HG02759 (cell line): ENCODE data around the gene STK39.

Source experiments
- ATAC-seq: cut with Tn5 transposase; IDR thresholded peaks from one replicate; pipeline ENCODE4 v1.9.1; 2021; ENCODE audit warnings: mild to moderate bottlenecking, moderate library complexity; ENCODE audit not compliant: unreplicated experiment

STK39 gene

GRCh38 chr2:168165985-168166901, 81.2 kb downstream of the STK39 start:
- ATAC-seq, result no peak

DNA sequence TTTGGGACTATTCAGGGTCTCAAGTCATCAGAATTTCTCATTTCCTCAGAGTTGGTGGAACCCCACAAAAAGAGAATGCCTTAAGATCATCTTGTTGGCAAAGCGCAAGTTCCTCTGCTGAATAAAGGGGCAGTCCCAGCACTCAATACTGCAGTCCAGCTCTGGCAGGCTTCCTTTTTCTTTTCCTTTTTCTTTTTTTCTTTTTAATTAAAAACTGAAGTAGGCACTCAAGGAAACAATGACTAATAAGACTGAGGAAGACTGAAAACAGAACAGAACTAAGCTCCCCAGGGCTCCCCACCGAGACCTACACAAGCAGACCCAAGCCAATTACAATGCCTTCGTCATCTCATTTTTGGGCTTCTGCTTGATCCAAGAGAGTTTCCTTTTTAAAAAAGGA, 82.0 kb downstream of the STK39 start:
- no peak for ATAC-seq

DNA sequence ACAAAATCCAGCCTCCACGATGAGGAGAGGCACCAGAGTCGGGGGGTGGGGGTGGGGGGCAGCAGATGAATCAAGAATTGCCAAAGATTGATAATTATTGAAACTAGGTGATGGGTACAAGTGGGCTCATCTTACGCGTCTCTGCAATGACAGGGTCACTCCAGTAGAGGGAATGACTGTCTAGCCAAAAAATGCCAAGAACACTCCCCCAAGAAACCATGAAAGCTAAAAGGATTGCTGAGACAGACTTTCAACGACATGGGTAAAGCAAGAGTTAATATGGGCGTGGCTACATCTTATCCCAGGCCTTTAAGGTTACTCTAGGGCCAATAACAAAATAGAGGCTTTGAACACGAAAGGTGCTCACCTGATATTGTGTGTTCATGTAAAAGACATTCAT, 86.5 kb downstream of the STK39 start:
- ATAC-seq, result peak; percentile 50

GRCh38 chr2:168159754-168160585, 87.4 kb downstream of the STK39 start:
- ATAC-seq, result no peak

GRCh38 chr2:168158586-168158985, 88.8 kb downstream of the STK39 start:
- no peak for ATAC-seq

DNA sequence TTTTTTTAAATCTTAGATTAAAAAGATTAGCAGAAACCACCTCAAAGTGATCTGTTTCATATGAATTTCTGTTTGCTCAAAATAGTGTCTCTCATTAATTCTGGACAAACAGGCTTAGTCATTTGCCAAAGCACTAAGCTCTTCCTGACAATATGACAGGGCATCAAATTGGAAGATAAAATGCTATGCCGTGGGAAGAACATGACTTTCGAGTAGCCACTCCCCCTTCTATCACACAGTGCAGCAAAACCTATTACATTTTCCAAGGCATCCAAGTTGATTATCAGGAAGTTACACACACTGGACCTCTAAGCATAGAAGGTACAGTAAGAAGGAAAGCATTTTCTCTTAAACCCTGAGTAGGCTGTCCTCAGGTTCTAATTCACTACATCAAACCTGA, 89.5 kb downstream of the STK39 start:
- ATAC-seq, result no peak

- ATAC-seq, result no peak
These were observed 90.3 kb downstream of the STK39 start for GRCh38 chr2:168157070-168157469.

DNA sequence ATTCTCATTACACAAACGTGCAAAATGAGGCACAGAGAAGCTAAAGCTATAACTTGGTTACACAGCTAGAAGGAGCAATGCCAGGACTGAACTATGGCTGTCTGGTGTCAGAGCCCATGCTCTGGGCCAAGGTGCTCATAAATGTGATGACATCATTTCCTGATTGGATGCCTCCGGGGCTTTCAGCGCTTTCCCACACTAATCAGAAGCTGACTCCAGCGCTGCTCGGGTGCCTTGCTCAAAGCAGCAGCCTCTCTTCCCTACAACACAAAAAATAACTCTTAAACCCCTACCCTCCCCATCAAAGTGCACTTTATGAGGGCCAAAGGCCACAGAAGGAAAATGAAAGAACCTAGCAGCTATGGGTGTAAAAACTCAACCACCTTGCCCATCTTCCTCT, 90.7 kb downstream of the STK39 start:
- ATAC-seq, result no peak

DNA sequence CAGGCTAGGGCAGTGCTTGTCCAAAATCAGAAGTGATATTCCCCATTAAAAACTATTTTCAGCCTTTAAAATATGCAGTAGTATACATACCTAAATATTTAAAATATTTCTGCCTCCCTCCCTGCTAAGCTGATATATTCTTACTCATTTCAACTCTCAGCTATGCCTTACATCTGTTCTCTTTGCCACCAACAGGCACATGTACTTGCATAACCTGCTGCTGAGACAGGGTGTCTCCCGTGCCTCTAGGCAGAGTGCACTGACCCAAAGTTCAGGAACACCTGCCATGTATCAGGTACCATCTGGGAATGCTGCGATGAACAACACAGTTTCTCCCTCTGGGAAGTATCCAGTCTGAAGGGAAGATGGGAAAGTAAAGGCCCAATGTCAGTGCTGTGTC, 91.7 kb downstream of the STK39 start:
- ATAC-seq, result no peak

GRCh38 chr2:168155046-168155445, 92.3 kb downstream of the STK39 start:
- ATAC-seq, result no peak

GRCh38 chr2:168152902-168153530, 94.4 kb downstream of the STK39 start:
- ATAC-seq, result no peak

DNA sequence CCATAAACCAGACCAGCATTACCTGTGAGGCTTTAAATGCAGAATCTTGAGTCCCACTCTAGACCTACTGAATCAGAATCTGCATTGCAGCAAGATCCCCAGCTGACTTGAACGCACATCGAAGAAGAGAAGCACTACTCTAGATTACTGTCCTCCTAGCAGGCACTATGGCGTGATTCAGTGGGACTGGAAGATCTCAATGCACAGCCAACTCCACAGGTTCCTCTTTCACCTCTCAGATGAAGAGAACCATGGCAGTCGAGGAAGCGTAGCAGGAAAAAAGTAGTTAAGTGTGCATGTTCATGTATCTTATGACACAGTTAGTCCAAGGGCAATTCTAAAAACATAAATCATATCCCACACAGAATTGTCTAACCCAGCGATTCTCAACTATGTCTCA, 97.4 kb downstream of the STK39 start:
- ATAC-seq, result no peak

DNA sequence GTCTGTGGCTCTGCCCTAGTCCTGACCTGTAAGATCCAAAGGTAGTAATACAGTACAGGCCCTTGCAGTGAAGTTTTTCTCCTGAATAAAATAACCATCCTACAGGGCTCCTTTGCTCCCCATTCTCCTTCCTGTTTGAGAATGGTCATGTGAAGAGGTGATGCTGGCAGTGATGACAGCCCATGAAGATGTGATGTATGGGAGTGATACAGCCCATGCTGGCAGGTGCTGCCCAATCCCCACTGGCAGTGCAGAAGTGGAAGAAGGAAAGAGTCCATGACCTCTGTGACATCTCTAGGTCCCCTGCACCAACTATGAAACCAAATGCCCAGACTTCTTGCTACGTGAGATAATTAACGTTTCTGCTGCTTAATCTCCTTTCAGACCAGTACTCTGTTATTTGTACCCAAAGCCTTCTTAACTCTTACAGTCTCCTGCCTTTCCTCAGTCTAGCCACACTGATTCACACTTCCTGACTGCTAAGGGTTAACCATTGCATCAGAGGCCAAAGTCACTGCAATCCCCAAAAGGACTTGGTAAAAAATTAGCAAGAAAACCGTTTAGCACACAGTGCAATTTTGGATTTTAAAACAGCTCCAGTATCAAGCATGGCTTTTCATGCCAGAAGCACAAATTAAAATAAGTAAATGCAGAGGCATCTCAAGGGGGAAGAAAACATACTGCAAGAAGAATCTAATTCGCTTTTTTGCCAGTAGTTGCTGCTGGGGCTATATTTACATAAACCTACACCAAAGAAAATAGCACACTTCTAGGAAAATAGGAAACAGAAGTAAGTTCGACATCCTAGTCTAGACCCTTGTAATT, 98.0 kb downstream of the STK39 start:
- ATAC-seq, result no peak

DNA sequence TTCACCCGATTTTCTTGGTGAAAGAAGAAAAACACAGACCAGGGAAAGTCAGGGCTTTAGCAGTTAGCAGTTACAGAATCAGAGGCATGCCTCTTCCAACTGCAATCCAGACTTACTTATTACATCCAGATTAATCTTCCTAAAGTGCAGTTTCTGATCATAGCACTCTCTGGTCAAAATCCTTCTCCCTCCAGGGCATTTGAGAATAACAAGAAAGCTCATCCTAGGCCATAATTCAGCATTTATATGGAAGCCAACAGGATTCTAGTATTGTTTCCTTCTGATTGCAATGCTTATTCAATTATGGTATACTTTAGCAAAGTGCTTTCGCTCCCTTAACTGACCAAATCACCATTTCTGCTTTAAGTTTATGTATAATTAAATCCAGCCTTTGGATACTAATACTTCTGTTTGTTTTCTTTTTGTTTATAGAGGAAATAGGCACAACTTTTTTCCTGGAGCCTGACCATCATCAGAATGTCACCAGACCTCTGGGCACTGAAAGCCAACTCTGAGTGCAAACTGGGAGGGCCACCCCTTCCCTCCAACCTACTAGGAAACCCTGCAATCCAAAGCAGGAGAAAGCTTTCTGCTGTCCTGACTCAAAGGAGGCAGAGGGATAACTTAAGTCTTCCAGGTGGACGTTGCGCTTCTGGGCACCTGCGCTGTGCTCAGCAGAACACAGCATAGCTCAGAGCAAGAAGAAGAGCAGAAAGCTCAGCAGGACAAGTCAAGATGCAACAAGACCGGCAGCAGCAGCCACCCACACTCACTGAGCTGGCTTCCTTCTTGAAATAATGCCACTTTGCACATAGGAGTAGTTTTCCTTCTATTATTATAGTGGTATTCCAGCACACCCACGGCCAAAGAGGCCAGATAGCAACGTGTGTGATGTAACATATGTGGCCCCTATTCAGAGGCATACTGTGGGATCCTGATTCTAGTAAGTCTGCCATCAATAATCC, 99.3 kb downstream of the STK39 start:
- no peak for ATAC-seq

GRCh38 chr2:168146892-168147810, 100.2 kb downstream of the STK39 start:
- no peak for ATAC-seq

DNA sequence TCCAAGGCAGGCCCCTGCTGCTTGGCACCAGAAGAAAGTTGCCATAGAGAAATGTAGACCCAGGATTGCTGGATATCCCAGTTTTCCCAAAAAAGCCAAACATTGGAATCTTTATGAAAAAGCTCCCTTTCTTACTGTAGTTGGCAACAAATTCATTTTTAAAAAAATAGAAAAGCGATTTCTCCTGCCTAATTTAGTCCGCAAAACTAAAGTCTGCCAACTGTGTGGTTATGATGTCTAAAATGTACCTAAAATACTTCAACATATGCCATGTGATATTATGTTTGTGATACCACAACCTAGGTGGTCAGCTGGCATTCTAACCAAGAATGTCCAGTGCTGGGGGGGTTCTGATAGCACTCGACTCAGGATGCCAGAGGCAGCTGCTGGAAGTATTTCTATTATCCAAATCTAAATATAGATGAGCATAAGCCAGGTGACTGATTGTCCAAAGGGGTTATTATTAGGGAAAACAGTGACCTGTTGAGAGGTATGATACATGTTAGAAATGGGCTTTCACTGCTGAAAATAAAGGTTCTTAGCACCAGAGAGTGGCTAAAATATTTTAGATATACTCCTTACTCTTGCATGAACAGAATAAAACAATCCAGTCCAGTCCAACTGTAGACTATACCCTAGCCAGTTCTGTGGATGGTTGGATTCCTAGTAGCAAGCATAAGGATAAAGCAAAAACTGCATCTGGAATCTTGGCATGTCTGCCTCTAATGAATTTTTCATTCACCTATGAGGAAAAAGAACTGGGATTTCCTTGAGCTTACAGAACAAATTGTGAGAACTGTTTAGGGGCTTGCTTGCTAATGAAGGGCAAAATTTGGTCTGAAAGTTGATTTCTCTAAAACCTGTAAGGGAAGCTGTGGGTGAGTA, 101.7 kb downstream of the STK39 start:
- ATAC-seq, result no peak

DNA sequence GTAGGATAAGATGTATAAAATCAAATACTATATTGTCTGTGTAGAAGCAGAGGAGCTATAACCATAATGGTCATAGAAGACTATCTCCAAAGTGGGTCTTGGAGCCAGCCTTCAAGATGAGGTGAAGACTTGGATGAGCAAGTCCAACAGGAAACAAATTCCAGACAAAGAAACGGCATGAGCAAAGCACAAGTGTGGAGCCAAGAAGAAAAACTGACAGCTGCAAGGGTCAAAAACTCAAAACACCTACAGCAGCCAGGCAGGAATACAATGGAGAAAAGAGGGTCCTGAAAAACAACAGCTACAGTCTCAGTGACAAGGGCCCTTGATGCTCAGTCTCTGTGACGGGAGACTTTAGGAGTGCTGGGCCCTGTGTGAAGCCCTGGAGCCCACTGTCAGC, 102.4 kb downstream of the STK39 start:
- ATAC-seq, result no peak
